Esophagus muscularis mucosa (tissue), 3 donors: ENCODE measurements around the gene TRIM8.

Source experiments
- EP300 ChIP-seq: sonication (generic); formaldehyde crosslinking; IDR thresholded peaks from one replicate; pipeline ENCODE4 v1.6.1; 2017; ENCODE audit warnings: antibody characterized with exemption
- TF ChIP-seq, protein P1 (sequence below), 3 experiments: fragments of 200-600 bp in 2 of 3; fragments of 450-650 bp in 1 of 3; sonication (generic) in 2 of 3; IDR thresholded peaks; one replicate each; pipeline ENCODE4 v1.5.1; 2017 to 2019; ENCODE audit warnings: antibody characterized with exemption in 3 of 3, mild to moderate bottlenecking in 2 of 3, moderate library complexity in 1 of 3

DNA sequence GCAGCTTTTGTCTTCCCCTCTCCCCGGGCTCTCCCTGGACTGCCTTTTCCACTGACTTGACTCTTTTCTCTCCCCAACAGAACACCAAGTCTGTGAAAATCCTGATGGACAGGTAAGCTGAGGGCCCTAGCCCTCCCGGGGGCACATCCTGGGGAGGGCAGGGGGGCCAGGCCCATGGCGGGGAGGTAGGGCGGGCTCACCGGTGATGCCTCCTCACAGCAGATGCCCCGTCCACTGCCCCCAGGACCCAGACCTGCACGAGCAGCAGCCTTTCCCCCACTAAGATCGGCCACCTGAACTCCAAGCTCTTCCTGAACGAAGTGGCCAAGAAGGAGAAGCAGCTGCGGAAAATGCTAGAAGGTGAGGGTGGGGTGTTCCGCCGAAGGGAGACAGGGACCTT is 11.7 kb downstream of the TRIM8 start:
- TF ChIP-seq EP300 = no peak
- TF ChIP-seq, protein P1, sequence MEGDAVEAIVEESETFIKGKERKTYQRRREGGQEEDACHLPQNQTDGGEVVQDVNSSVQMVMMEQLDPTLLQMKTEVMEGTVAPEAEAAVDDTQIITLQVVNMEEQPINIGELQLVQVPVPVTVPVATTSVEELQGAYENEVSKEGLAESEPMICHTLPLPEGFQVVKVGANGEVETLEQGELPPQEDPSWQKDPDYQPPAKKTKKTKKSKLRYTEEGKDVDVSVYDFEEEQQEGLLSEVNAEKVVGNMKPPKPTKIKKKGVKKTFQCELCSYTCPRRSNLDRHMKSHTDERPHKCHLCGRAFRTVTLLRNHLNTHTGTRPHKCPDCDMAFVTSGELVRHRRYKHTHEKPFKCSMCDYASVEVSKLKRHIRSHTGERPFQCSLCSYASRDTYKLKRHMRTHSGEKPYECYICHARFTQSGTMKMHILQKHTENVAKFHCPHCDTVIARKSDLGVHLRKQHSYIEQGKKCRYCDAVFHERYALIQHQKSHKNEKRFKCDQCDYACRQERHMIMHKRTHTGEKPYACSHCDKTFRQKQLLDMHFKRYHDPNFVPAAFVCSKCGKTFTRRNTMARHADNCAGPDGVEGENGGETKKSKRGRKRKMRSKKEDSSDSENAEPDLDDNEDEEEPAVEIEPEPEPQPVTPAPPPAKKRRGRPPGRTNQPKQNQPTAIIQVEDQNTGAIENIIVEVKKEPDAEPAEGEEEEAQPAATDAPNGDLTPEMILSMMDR (IDR thresholded peaks at IDR 0.05) = no peak
